GM12878 (cell line): ENCODE results near the gene FLVCR1. TPM values are rescaled to one million over a fixed set of nuclear protein-coding genes. Genes with fewer than 3 reads are reported as not detected.

Source experiments
- ATAC-seq: fragments of 200-7000 bp; cut with Tn5 transposase; 3 replicates; pipeline ENCODE4 v1.9.1; 2020; ENCODE audit warnings: mild to moderate bottlenecking, moderate library complexity
- BruUV-seq: library from RNA; stranded (reverse); fragments of 400-500 nt; replicated peaks from 2 replicates; lab custom pipeline; 2021; lab: Mats Ljungman, UMichigan
- CTCF ChIA-PET: fragments of 300-600 bp; sonication (Branson Sonifier 250); formaldehyde crosslinking; extraction: SDS; loops from one replicate; lab custom pipeline; 2021; ENCODE audit warnings: inconsistent platforms; lab: Yijun Ruan, JAX
- POLR2A ChIA-PET: fragments of 350-600 bp; formaldehyde crosslinking; extraction: SDS; loops from one replicate; lab custom pipeline; 2021; ENCODE audit warnings: inconsistent platforms; lab: Charles Lee
- RAD21 ChIA-PET: fragments of 300-600 bp; sonication (Branson Sonifier 250); formaldehyde crosslinking; loops from one replicate; lab custom pipeline; 2023; ENCODE audit warnings: antibody characterized with exemption; ENCODE audit not compliant: unreplicated experiment; lab: Charles Lee
- SMC1A ChIA-PET: fragments of 300-600 bp; sonication (Branson Sonifier 250); formaldehyde crosslinking; loops from one replicate; lab custom pipeline; 2023; ENCODE audit not compliant: unreplicated experiment, uncharacterized antibody; lab: Charles Lee
- DNase-seq: peaks from one replicate; pipeline ENCODE4 v3.0.0-alpha.2; 2011; ENCODE audit warnings: low read depth, low spot score
- FAIRE-seq: peaks from 3 replicates; lab custom pipeline; 2011; peaks lifted over from hg19 to GRCh38; lab: Jason Lieb, UNC
- H2AFZ ChIP-seq: 2 replicates; pipeline ENCODE4 v1.6.0; 2011; ENCODE audit warnings: low read depth, low read length, control low read depth; ENCODE audit not compliant: control insufficient read depth
- H3K27ac ChIP-seq: 2 replicates; pipeline ENCODE4 v1.5.1; 2011; ENCODE audit warnings: control low read depth; ENCODE audit not compliant: control insufficient read depth, insufficient read depth
- H3K27me3 ChIP-seq, 2 experiments: replicated peaks in 1 of 2; 2 replicates each; pipeline versions ENCODE4 v1.6.0 to v1.6.1; 2011; ENCODE audit warnings: low read length in 1 of 2; ENCODE audit not compliant: control insufficient read depth in 2 of 2, insufficient read depth in 2 of 2
- H3K36me3 ChIP-seq, 2 experiments: 2 replicates each; pipeline ENCODE4 v1.5.1; 2011; ENCODE audit warnings: low read length in 1 of 2; ENCODE audit not compliant: control insufficient read depth in 2 of 2, insufficient read depth in 2 of 2
- H3K4me1 ChIP-seq: 2 replicates; pipeline ENCODE4 v1.6.1; 2011; ENCODE audit warnings: mild to moderate bottlenecking, low read length, moderate library complexity, mixed read lengths; ENCODE audit not compliant: control insufficient read depth, insufficient read depth
- H3K4me2 ChIP-seq: 2 replicates; pipeline ENCODE4 v1.6.0; 2011; ENCODE audit warnings: control low read depth; ENCODE audit not compliant: control insufficient read depth, insufficient read depth
- H3K4me3 ChIP-seq: fragments of 200-600 bp; sonication (generic); 2 replicates; pipeline ENCODE4 v1.5.1; 2016
- H3K79me2 ChIP-seq: 2 replicates; pipeline ENCODE4 v1.6.0; 2011; ENCODE audit warnings: low read length; ENCODE audit not compliant: control insufficient read depth, insufficient read depth
- H3K9ac ChIP-seq: 2 replicates; pipeline ENCODE4 v1.8.0; 2011; ENCODE audit warnings: low read length, control low read depth, mixed read lengths; ENCODE audit not compliant: control insufficient read depth, insufficient read depth
- H3K9me3 ChIP-seq: replicated peaks from 3 replicates; pipeline ENCODE4 v1.5.1; 2011; ENCODE audit warnings: mild to moderate bottlenecking, low read length; ENCODE audit not compliant: control insufficient read depth, insufficient read depth
- H4K20me1 ChIP-seq: 2 replicates; pipeline ENCODE4 v1.6.0; 2011; ENCODE audit not compliant: control insufficient read depth, insufficient read depth
- CUX1 ChIP-seq: IDR thresholded peaks from 2 replicates; pipeline ENCODE4 v1.6.1; 2012; ENCODE audit warnings: improper control_type of control experiment, low read depth, low read length; ENCODE audit not compliant: insufficient replicate concordance
- EGR1 ChIP-seq, 2 experiments: IDR thresholded peaks; 1 replicate in 1 of 2; 2 replicates in 1 of 2; pipeline ENCODE4 v1.6.1; 2011 to 2012; ENCODE audit warnings: low read depth in 2 of 2, low read length in 2 of 2, borderline replicate concordance in 1 of 2, mild to moderate bottlenecking in 1 of 2, moderate library complexity in 1 of 2
- IKZF1 ChIP-seq: fragments of 450-650 bp; conservative IDR thresholded peaks from 2 replicates; pipeline ENCODE4 v1.6.1; 2017; ENCODE audit warnings: antibody characterized with exemption, mild to moderate bottlenecking
- NFYA ChIP-seq: IDR thresholded peaks from 2 replicates; pipeline ENCODE4 v1.6.1; 2011; ENCODE audit warnings: low read depth, mild to moderate bottlenecking, low read length, improper control_type of control experiment, borderline replicate concordance
- RUNX3 ChIP-seq: IDR thresholded peaks from 2 replicates; pipeline ENCODE4 v1.6.1; 2012; ENCODE audit warnings: low read length, inconsistent platforms
- SPI1 ChIP-seq: IDR thresholded peaks from 2 replicates; pipeline ENCODE4 v1.6.1; 2011; ENCODE audit warnings: low read depth, mild to moderate bottlenecking, low read length, moderate library complexity, borderline replicate concordance; ENCODE audit not compliant: insufficient read depth
- TCF3 ChIP-seq: IDR thresholded peaks from 2 replicates; pipeline ENCODE4 v1.6.1; 2012; ENCODE audit warnings: low read depth, mild to moderate bottlenecking, low read length, borderline replicate concordance; ENCODE audit not compliant: insufficient read depth
- ZNF384 ChIP-seq: IDR thresholded peaks from 2 replicates; pipeline ENCODE4 v1.6.1; 2012; ENCODE audit warnings: low read depth, mild to moderate bottlenecking, low read length, improper control_type of control experiment, borderline replicate concordance
- WGBS: methylation state at CpG from one replicate; pipeline ENCODE4 v1.1.6; 2016; ENCODE audit warnings: low lambda C conversion rate; ENCODE audit not compliant: insufficient replicate concordance, insufficient coverage; ENCODE audit errors: missing lambda C conversion rate; 5-methylcytosine and 5-hydroxymethylcytosine counted together
- in situ Hi-C: fragments of 300-500 bp; cut with MboI; formaldehyde crosslinking; loops from 9 replicates; pipeline ENCODE4 v1.14.3; 2018; ENCODE audit warnings: mixed read lengths
- intact Hi-C: fragments of 100-400 bp; cut with micrococcal nuclease; formaldehyde crosslinking; loops from one replicate; pipeline ENCODE4 v1.14.2; 2022; ENCODE audit not compliant: unreplicated experiment
- polyA plus RNA-seq, 11 experiments: library from polyadenylated mRNA; depleted of rRNA in 4 of 11; unstranded in 6 of 11; stranded (reverse) in 5 of 11; fragments of >200 nt; fragmentation: Nextera tagmentation in 4 of 11; fragmentation: Illumina TruSeq in 1 of 11; extraction: Ambion mirVana in 4 of 11; extraction: Trizol in 1 of 11; gene quantifications; 1 replicate in 1 of 11; 2 replicates in 10 of 11; pipeline versions ENCODE4 v1.2.1 to v1.2.3, GENCODE V29; 2011 to 2016; ENCODE audit warnings: inconsistent platforms in 2 of 11, missing spikeins in 2 of 11, low read depth in 1 of 11
- total RNA-seq, 4 experiments: library from RNA; depleted of rRNA in 3 of 4; stranded (reverse); fragments of >200 nt in 3 of 4; fragmentation: Illumina TruSeq in 1 of 4; extraction: Trizol in 1 of 4; gene quantifications; 2 replicates each; pipeline versions ENCODE4 v1.2.1 to v1.2.3, GENCODE V29; 2013 to 2021

Gene FLVCR1
- total and polyA plus RNA-seq, 10 of the 15 experiments (the other 5 are each of a cell fraction or from before 2014, with no cell fraction given): 7.1 to 25.2 (median 17.6) TPM

- ChIA-PET SMC1A (interaction anchor here (0.6 to 1.9 kb wide), 5 partner anchors 11 to 102 kb away, joined by 3 to 4 read pairs (median 3); no protein-coding TSS in a partner anchor), RAD21 (no interaction called here), CTCF (interaction anchor here (0.5 to 1.3 kb wide), 3 partner anchors 63 to 112 kb away, joined by 3 to 5 read pairs (median 3); no protein-coding TSS in a partner anchor), POLR2A (no interaction called here)
- BruUV-seq: no TSS peak
- intact Hi-C loops (no loop called here), in situ Hi-C loops (no loop called here)
- Histone ChIP-seq H3K9ac (no peak overlapping the region), H3K27me3 (no peaks in the 10 kb centered on the region), H2AFZ (peak overlapping the region; percentile 52), H3K4me2 (peak overlapping the region; percentile 60), H3K36me3 (no peaks in the 10 kb centered on the region), H3K79me2 (no peaks in the 10 kb centered on the region), H4K20me1 (no peaks in the 10 kb centered on the region), H3K4me3 (no peak overlapping the region), H3K27ac (no peak overlapping the region), H3K9me3 (no peaks in the 10 kb centered on the region), H3K4me1 (peaks cover 20% of the 10 kb centered on the region)
- no peak for FAIRE-seq
- DNase-seq: no peak
- WGBS: 43% methylated on average over 23 of the region's 23 CpGs
- peak; percentile 6; the same call in 1 of the 2 replicates for TF ChIP-seq RUNX3
- TF ChIP-seq IKZF1: 0 out of 2 replicates have a peak, but pooled peaks have one; percentile 46
- TF ChIP-seq ZNF384: no peak
- no peak for TF ChIP-seq NFYA
- TF ChIP-seq CUX1: no peak
- TF ChIP-seq TCF3: no peak
- TF ChIP-seq EGR1 (IDR thresholded peaks at IDR 0.05; ENCODE audit: borderline replicate concordance in 1 of 2, low read depth in 2 of 2, low read length in 2 of 2): peak in 1 of 2 experiments; percentile 77; a peak in 2 of 3 replicates
- 0 out of 2 replicates have a peak, but pooled peaks have one; percentile 1 for TF ChIP-seq SPI1
- ATAC-seq: peak; percentile 44
Measured at GRCh38 chr1:212916481-212917133, 58.5 kb downstream of the FLVCR1 start.
